Activated T-helper 1 cell treated with Interleukin-2 at 50 U/mL for 16 hours (primary cell): ENCODE data around the gene KCTD20.

Experiments used
- DNase-seq: peaks from one replicate; pipeline ENCODE4 v3.0.0-alpha.2; 2020; ENCODE audit warnings: low read depth

Gene KCTD20

DNA sequence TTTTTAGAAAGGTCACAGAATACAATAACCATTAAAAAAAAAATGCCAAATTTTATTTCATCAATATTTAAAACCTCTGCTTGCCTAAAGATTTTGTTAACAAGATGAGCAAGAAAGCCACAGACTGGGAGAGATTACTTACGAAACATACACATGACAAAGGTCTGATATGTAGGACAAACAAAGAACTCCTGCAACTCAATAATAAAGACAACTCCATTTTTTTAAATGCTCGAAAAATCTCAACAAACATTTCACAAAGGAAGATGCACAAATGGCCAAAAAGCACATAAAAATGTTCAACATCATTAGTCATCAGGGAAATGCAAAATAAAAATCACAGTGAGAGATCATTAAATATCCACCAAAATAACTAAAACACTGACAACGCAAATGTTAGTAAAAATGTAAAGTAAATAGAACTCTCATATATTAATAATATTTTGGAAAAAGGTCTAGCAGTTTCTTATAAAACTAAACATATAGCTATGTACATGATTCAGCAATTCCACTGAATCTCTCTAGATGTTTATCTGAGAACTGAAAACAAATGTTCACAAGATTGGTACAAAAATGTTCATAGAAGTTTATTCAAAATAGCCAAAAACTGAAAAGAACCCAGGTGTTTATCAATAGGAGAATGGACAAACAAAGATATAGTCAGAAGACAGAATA is 94.2 kb downstream of the KCTD20 start:
- no peak for DNase-seq

DNA sequence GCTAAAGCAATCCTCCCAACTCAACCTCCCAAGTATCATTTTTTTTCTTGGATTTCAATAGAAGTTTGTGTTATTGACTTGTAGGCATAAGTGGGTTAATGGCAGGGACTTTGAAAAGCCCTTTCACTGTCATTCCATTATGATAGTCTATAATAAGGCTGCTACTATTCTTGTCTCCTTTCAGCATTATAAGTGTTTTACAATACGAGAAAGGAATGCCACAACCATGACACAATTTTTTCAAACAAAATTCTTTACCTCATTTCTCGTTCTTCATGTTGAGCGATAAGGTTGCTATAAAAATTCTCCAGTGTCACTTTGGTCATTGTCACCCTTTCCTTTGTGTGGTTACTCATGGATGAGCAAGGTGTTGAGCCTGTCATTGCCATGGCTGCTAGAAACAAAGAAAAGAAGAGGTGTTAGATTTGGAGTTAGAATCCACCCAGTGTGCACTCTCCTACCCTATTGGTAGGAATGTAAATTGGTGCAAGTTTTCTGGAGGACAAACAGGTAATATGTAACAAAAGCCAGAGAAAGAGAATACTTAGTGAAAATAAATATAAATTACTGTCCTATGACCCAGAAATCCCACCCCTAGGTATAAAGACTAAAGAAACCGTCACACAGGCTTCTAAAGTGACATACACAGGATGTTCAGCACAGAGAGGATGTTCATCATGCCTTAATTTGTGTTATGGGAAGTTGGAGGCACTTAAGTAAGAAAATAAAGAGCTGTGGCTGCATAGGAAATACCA is 97.2 kb downstream of the KCTD20 start:
- DNase-seq = no peak
